ENCODE results near the gene BPIFB3. TPM values are rescaled to one million over a fixed set of nuclear protein-coding genes. Genes with fewer than 3 reads are reported as not detected.

BPIFB3 gene
- total and polyA plus RNA-seq, 2 of the 13 experiments (the other 11 are each of a cell fraction or from before 2014, with no cell fraction given), result 0.09 TPM; not detected in 1

GRCh38 chr20:33026779-33027759 lies 26.6 kb upstream of the BPIFB3 start (continued):
- TF ChIP-seq ZKSCAN5 (CRISPR knock-in tag; IDR thresholded peaks at IDR 0.05), result no peak
- TF ChIP-seq ZBTB4 (CRISPR knock-in tag; IDR thresholded peaks at IDR 0.05; ENCODE audit: borderline replicate concordance), result no peak
- no peak for TF ChIP-seq SP5 (CRISPR knock-in tag; IDR thresholded peaks at IDR 0.05; ENCODE audit: borderline replicate concordance, low read depth)
- no peak for TF ChIP-seq MTF1 (CRISPR knock-in tag; IDR thresholded peaks at IDR 0.05)
- no peak for TF ChIP-seq ATF2 (CRISPR knock-in tag; IDR thresholded peaks at IDR 0.05)
- no peak for TF ChIP-seq ZBTB44 (CRISPR knock-in tag; IDR thresholded peaks at IDR 0.05)
- no peak for TF ChIP-seq ZNF512 (CRISPR knock-in tag; IDR thresholded peaks at IDR 0.05)
- TF ChIP-seq RBFOX2 (IDR thresholded peaks at IDR 0.05; ENCODE audit: low read depth, low read length), result peak; percentile 67
- TF ChIP-seq POLR2G (IDR thresholded peaks at IDR 0.05; ENCODE audit: low read depth, low read length), result peak; percentile 73
- no peak for TF ChIP-seq GPBP1L1 (CRISPR knock-in tag; IDR thresholded peaks at IDR 0.05)
- no peak for TF ChIP-seq SRSF1 (optimal IDR thresholded peaks at IDR 0.05; ENCODE audit: low read depth, low read length)
- no peak for TF ChIP-seq STAT6 (CRISPR knock-in tag; IDR thresholded peaks at IDR 0.05; ENCODE audit: borderline replicate concordance)
- TF ChIP-seq SIX4 (CRISPR knock-in tag; IDR thresholded peaks at IDR 0.05), result no peak
- TF ChIP-seq ATF1 (CRISPR knock-in tag; IDR thresholded peaks at IDR 0.05), result no peak
- peak; percentile 76 for TF ChIP-seq RBM22 (optimal IDR thresholded peaks at IDR 0.05; ENCODE audit: low read length)
- TF ChIP-seq BORCS8-MEF2B (CRISPR knock-in tag; IDR thresholded peaks at IDR 0.05), result no peak
